Astrocyte (in vitro differentiated cells and primary cell): ENCODE data around the gene PPA1. TPM values are rescaled to one million over a fixed set of nuclear protein-coding genes. Genes with fewer than 3 reads are reported as not detected.

ENCODE experiments used
- DNase-seq: peaks from one replicate; pipeline ENCODE4 v3.0.0-alpha.2; 2010; ENCODE audit warnings: low read depth
- FAIRE-seq: peaks from 2 replicates; lab custom pipeline; 2011; peaks lifted over from hg19 to GRCh38; lab: Jason Lieb, UNC
- H2AFZ ChIP-seq: 2 replicates; pipeline ENCODE4 v1.6.0; 2012; ENCODE audit warnings: low read depth, low read length, inconsistent platforms
- H3K27ac ChIP-seq: 2 replicates; pipeline ENCODE4 v1.5.1; 2011; ENCODE audit warnings: low read depth, low read length, inconsistent platforms
- H3K27me3 ChIP-seq: 2 replicates; pipeline ENCODE4 v1.6.0; 2011; ENCODE audit warnings: low read length, inconsistent platforms; ENCODE audit not compliant: insufficient read depth
- H3K36me3 ChIP-seq: 2 replicates; pipeline ENCODE4 v1.5.1; 2011; ENCODE audit warnings: low read length, inconsistent platforms; ENCODE audit not compliant: insufficient read depth
- H3K4me1 ChIP-seq: 2 replicates; pipeline ENCODE4 v1.5.1; 2011; ENCODE audit warnings: low read length, inconsistent platforms; ENCODE audit not compliant: insufficient read depth
- H3K4me2 ChIP-seq: 2 replicates; pipeline ENCODE4 v1.6.0; 2012; ENCODE audit warnings: low read length, inconsistent platforms
- H3K4me3 ChIP-seq: 2 replicates; pipeline ENCODE4 v1.5.1; 2011; ENCODE audit warnings: low read depth, mild to moderate bottlenecking, low read length, inconsistent platforms; ENCODE audit not compliant: insufficient read depth
- H3K79me2 ChIP-seq: 2 replicates; pipeline ENCODE4 v1.6.0; 2012; ENCODE audit warnings: mild to moderate bottlenecking, low read length, inconsistent platforms; ENCODE audit not compliant: insufficient read depth
- H3K9ac ChIP-seq: 2 replicates; pipeline ENCODE4 v1.6.0; 2012; ENCODE audit warnings: mild to moderate bottlenecking, low read length, inconsistent platforms
- H3K9me3 ChIP-seq: 2 replicates; pipeline ENCODE4 v1.5.1; 2012; ENCODE audit warnings: low read depth, mild to moderate bottlenecking, low read length, inconsistent platforms; ENCODE audit not compliant: insufficient read depth
- H4K20me1 ChIP-seq: 2 replicates; pipeline ENCODE4 v1.6.0; 2012; ENCODE audit warnings: low read length, inconsistent platforms; ENCODE audit not compliant: insufficient read depth
- H3K27ac Mint-ChIP-seq: one replicate; pipeline ENCODE4 v1.8.0; 2021; ENCODE audit warnings: mild to moderate bottlenecking, mixed read lengths; ENCODE audit not compliant: unreplicated experiment
- H3K27me3 Mint-ChIP-seq: one replicate; pipeline ENCODE4 v1.8.0; 2021; ENCODE audit warnings: low read depth, mixed read lengths; ENCODE audit not compliant: unreplicated experiment
- H3K36me3 Mint-ChIP-seq: one replicate; pipeline ENCODE4 v1.8.0; 2021; ENCODE audit warnings: low read depth, mixed read lengths; ENCODE audit not compliant: unreplicated experiment
- H3K4me1 Mint-ChIP-seq: one replicate; pipeline ENCODE4 v1.8.0; 2021; ENCODE audit warnings: low read depth, mixed read lengths; ENCODE audit not compliant: unreplicated experiment
- H3K4me3 Mint-ChIP-seq: one replicate; pipeline ENCODE4 v1.8.0; 2021; ENCODE audit warnings: mild to moderate bottlenecking, moderate library complexity, mixed read lengths; ENCODE audit not compliant: unreplicated experiment
- H3K9me3 Mint-ChIP-seq: one replicate; pipeline ENCODE4 v1.8.0; 2021; ENCODE audit warnings: mild to moderate bottlenecking, mixed read lengths; ENCODE audit not compliant: unreplicated experiment
- EZH2 ChIP-seq: IDR thresholded peaks from 2 replicates; pipeline ENCODE4 v1.6.1; 2012; ENCODE audit warnings: mild to moderate bottlenecking, low read length, inconsistent platforms; ENCODE audit not compliant: insufficient read depth
- total RNA-seq: library from RNA; stranded (reverse); gene quantifications from 2 replicates; pipeline ENCODE4 v1.2.1, GENCODE V29; 2021
- TF ChIP-seq, protein P1 (sequence below): IDR thresholded peaks from 2 replicates; pipeline ENCODE4 v1.5.1; 2011; ENCODE audit warnings: low read depth, mild to moderate bottlenecking, inconsistent platforms, low read length, moderate library complexity; ENCODE audit not compliant: insufficient read depth

PPA1 gene
- total RNA-seq, 1 donor from 2014 or later: 108 TPM

DNA sequence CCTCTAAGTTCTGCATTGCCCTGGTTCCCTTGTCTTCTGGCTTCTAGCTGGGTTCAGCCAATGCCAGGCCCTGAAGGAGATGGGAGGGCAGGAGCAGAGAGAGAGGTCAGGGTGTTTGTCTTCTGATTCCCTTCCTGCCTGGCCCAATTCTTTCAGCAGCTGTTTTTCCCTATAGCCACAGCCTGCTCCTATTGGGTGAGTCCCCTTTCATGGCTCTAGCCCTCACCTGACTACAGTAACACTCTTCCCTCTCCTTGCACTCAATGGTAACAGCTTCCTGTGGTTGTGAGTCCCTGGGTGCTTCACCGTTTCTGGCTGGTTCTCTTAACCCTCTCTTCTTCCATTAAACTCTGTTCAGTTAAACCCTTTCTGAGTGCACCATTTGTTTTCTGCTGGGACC is 33.5 kb upstream of the PPA1 start:
- Histone ChIP-seq H3K27ac (peak overlapping the region; percentile 43), H3K36me3 (no peaks in the 10 kb centered on the region), H3K4me1 (peaks cover 12% of the 10 kb centered on the region), H3K9ac (no peak overlapping the region), H2AFZ (no peak overlapping the region), H3K4me2 (peak overlapping the region; percentile 34), H3K4me3 (no peak overlapping the region), H3K9me3 (no peaks in the 10 kb centered on the region), H3K27me3 (no peaks in the 10 kb centered on the region), H3K79me2 (no peaks in the 10 kb centered on the region), H4K20me1 (no peaks in the 10 kb centered on the region)
- Mint-ChIP-seq H3K9me3 (no peaks in the 10 kb centered on the region), H3K4me3 (no peak overlapping the region), H3K36me3 (no peaks in the 10 kb centered on the region), H3K27me3 (peaks cover 9% of the 10 kb centered on the region), H3K4me1 (peaks cover 11% of the 10 kb centered on the region), H3K27ac (peak overlapping the region; percentile 90)
- FAIRE-seq: no peak
- no peak for TF ChIP-seq EZH2
- TF ChIP-seq, protein P1, sequence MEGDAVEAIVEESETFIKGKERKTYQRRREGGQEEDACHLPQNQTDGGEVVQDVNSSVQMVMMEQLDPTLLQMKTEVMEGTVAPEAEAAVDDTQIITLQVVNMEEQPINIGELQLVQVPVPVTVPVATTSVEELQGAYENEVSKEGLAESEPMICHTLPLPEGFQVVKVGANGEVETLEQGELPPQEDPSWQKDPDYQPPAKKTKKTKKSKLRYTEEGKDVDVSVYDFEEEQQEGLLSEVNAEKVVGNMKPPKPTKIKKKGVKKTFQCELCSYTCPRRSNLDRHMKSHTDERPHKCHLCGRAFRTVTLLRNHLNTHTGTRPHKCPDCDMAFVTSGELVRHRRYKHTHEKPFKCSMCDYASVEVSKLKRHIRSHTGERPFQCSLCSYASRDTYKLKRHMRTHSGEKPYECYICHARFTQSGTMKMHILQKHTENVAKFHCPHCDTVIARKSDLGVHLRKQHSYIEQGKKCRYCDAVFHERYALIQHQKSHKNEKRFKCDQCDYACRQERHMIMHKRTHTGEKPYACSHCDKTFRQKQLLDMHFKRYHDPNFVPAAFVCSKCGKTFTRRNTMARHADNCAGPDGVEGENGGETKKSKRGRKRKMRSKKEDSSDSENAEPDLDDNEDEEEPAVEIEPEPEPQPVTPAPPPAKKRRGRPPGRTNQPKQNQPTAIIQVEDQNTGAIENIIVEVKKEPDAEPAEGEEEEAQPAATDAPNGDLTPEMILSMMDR: no peak
- DNase-seq: no peak

DNA sequence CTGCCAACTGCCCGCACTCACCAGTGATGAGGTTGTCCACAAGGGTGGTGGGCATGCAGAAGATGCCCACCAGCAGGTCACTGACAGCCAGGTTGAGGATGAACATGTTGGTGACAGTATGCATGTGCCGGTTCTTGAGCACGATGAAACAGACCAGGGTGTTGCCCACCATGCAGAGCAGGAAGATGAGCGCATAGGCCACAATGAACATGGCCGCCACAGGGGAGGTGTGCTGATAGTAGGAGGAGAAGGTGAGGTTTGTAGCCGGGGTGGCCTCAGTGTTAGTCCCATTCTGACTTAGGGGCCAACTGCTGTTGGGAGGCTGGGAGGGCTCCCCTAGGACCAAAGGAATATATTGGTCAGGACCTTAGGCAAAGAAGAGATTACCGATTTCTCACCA is 32.8 kb upstream of the PPA1 start:
- Mint-ChIP-seq H3K9me3 (no peaks in the 10 kb centered on the region), H3K27ac (no peak overlapping the region), H3K36me3 (no peaks in the 10 kb centered on the region), H3K4me3 (no peak overlapping the region), H3K4me1 (peaks cover 11% of the 10 kb centered on the region), H3K27me3 (peaks cover 9% of the 10 kb centered on the region)
- Histone ChIP-seq H2AFZ (no peak overlapping the region), H4K20me1 (no peaks in the 10 kb centered on the region), H3K27me3 (no peaks in the 10 kb centered on the region), H3K9me3 (peaks cover 2% of the 10 kb centered on the region), H3K4me1 (peaks cover 12% of the 10 kb centered on the region), H3K36me3 (no peaks in the 10 kb centered on the region), H3K4me2 (no peak overlapping the region), H3K4me3 (no peak overlapping the region), H3K9ac (no peak overlapping the region), H3K27ac (no peak overlapping the region), H3K79me2 (no peaks in the 10 kb centered on the region)
- FAIRE-seq (no peak), DNase-seq (no peak)
- no peak for TF ChIP-seq EZH2

DNA sequence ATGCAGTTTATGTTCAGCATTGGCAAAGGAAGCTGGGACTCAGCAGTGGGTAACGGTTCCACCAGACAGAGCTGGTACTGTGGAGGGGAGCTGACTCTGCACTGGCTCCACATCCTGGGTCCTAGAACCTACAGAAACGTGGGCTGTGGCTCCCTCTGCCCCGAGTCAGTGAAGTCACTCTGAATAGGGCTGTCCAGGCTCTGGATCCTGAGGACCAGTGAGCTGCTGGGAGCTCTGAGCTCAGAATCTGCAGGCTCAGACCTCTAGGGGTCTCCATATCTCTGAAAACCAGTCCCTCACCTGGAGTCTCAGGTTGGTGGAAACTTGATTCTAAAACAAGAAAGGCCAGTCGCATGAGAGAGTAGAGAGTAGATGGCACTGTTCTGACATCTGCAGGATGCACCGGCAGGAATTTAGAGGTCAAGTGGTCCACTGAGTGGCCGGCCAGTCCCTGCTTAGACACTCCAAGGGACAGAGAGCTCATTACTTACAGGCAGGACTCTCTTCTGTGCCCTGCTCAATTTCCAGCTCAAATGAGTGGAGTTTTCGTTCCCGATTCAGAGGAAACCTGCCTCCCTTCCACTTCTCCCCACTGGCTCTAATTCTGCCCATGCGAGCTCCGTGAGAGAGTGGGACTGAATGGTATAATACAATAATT is 31.9 kb upstream of the PPA1 start:
- no peak for FAIRE-seq
- H3K9me3 Mint-ChIP-seq: peaks cover 2% of the 10 kb centered on the region

More for the DNA sequence above, 31.9 kb upstream of the PPA1 start:
- no peak overlapping the region for H3K4me2 ChIP-seq
- DNase-seq: no peak
- no peaks in the 10 kb centered on the region for H3K36me3 Mint-ChIP-seq
- H3K27me3 ChIP-seq: no peaks in the 10 kb centered on the region
- no peak overlapping the region for H3K27ac Mint-ChIP-seq
- peaks cover 12% of the 10 kb centered on the region for H3K4me1 ChIP-seq
- no peaks in the 10 kb centered on the region for H3K79me2 ChIP-seq
- peaks cover 8% of the 10 kb centered on the region for H3K9me3 ChIP-seq
- H3K27me3 Mint-ChIP-seq: peaks cover 9% of the 10 kb centered on the region
- TF ChIP-seq EZH2: no peak
- TF ChIP-seq, protein P1: no peak
- H3K4me3 Mint-ChIP-seq: no peak overlapping the region
- H4K20me1 ChIP-seq: no peaks in the 10 kb centered on the region
- H3K9ac ChIP-seq: no peak overlapping the region
- H3K36me3 ChIP-seq: no peaks in the 10 kb centered on the region
- no peak overlapping the region for H3K4me3 ChIP-seq
- peaks cover 11% of the 10 kb centered on the region for H3K4me1 Mint-ChIP-seq
- H3K27ac ChIP-seq: no peak overlapping the region
- no peak overlapping the region for H2AFZ ChIP-seq
